ENCODE measurements around the gene GAL3ST2.

DNA sequence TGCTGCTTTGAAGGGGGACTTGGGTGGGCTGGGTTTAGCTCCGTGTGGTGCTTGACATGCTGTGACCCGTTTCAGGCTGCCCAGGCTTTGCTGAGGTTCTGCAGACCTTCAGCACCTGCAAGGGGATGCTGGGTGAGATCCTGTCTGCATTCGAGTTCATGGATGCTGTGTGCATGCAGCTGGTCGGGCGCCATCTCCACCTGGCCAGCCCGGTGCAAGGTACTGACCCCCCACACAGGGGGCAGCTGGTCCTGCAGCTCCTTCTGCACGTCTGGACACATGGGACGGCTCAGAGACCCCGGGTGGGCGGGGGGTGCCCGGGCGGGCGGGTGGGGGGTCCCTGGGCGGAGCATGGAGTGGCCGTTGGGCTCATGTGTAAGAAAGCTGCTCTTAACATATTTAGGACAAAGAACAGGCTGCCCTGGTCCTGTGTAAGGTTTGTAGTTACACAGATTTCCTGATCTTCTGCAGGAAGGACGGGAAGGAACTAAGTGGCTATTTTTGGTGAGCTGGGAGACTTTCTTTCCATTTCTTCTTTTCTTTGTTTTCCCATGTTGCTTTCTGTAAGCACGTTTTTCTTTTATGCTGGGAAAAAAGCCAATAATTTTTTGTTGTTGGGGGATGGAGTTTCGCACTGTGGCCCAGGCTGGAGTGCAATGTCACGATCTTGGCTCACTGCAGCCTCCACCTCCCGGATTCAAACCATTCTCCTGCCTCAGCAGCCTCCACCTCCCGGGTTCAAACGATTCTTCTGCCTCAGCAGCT lies 26.4 kb upstream of the GAL3ST2 start:
- no peak for TF ChIP-seq POLR2AphosphoS5 (IDR thresholded peaks at IDR 0.05; ENCODE audit: borderline replicate concordance, low read depth, low read length)
- no peak for TF ChIP-seq EZH2 (IDR thresholded peaks at IDR 0.05)

All from SK-N-MC (cell line).